Fibroblast of skin of scalp (primary cell): Measurements from ENCODE around the gene CHST15.

Experiments
- DNase-seq: peaks from one replicate; pipeline ENCODE4 v3.0.0-alpha.2; 2013

CHST15 gene

DNA sequence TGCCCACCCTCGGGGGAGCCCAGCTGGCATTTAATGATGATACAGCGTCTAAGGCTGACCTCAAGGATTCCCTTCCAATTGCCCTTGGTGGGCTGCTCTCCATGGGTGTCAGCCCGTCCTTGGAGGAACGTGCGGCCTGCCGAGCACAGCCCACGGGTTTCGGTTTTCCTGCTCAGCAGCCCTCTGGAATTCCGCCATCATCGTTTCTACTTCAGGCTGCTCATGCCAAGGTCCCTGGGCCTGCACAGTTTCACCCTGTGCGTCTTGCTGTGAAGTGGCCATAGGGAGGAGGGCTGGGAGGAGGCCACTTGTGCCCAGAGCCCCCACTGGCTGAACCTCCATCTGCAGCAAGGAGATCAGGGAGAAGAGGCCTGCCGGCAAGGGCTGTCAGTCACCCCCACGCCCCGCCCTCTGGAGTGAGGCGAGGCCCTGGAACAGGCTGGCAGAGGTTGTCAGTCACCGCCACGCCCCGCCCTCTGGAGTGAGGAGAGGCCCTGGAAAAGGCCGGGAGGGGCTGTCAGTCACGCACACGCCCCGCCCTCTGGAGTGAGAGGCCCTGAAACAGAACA is 82.8 kb downstream of the CHST15 start:
- DNase-seq, result no peak

DNA sequence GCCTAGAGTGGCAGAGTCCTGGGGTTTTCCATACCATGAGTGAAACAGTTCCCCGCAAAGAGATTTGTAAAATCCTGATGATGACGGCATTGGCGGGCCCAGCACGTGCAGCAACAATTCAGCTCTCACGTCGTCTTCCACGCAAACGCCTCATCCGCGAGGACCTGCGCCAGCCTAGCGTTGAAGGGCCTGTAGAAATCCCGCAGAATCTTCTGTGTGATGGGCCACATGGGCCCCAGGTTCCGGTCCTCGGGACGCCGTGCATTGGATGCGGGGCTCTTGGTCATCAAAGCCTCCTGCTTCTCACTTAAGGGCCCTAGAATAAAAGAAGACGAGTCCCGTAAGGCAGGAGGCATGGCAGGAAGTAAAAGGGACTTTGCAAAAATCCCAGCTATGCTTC is 83.4 kb downstream of the CHST15 start:
- no peak for DNase-seq

DNA sequence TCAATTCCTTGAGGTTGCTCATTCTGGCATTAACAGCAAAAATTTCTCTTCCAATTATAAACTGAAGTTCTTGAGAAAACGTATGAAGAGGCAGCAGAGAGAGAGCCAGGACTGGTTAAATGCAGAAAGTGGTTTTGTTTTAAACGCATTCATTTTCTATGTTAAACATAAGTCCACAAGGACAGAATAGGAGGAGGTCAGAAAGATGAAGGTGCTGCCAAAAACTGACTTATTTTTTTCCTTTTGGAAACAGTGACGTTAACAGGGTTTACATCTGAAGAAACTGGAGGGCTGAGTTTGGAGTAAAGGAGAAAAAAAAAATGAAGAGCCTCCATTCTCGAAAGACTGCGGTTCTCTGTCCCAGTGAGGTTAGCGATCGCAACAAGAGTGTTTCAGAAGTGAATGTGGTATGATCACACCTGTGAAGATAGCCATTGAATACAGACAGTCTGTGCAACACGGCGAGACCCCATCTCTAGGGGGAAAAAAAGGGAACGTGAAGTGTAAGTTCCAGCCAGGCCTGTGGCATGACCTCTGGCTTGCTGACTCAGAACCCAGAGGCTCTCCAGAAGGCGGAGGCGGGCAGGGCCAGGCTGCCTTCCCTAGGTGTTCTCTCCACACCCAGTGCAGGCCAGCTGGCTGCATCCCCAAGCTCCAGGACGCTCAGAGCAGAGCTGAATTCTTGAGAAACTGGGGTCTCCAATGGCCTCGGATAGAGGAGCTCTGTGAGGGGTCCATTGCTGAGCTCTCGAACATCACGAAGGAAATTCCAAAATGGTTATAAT is 84.0 kb downstream of the CHST15 start:
- no peak for DNase-seq

- DNase-seq, result no peak
Measured at GRCh38 chr10:124008681-124009080, 84.7 kb downstream of the CHST15 start.

DNA sequence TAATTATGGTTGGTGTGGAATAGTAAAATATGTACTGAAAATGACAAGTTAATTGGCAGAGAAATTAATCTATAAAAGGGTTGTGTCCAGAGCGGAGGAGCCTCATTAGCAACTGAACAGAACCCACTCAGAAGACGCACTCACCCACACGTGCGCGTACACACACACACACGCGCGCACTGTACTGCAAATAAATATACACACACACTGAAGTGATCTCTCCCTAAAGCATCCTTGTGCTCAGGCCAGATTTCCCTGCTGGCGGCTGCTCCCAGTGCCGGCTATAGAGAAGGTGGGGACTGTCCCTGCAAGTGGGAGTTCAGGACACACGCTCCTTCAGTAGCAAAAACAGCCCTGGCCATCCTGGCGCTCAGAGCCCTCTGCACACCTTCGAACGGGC is 85.2 kb downstream of the CHST15 start:
- DNase-seq, result no peak

GRCh38 chr10:124007773-124008145 is 85.6 kb downstream of the CHST15 start:
- DNase-seq, result no peak

DNA sequence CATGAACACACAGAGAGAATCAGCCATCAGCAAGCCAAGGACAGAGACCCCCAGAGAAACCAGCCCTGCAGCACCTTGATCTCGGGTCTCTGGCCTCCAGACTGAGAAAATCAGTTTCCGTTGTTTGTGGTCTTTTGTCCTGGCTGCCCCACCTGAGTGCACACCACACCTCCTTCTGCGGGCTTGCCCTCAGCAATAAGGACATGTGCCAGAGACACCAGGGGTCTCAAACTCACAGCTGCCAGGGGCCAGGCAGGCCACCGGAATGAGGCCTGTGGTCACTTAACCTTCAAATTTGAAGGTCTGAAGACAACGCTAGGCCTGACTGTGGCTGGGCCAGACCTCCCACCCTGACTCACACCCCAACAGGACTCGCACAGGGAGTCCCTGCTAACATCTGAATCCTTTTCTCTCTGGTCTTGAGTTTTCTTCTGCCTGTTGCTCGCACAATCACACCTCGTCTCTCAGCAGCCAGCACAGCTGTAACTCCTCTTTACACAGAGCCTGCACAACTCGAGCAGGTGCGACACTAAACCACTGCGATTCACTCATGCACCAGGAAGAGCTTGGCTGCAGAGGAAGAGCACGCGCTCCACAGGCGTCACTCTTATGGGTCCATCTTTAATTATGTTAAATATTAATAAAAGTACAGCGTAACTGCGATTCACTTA is 86.2 kb downstream of the CHST15 start:
- DNase-seq, result no peak

GRCh38 chr10:124006526-124006925 is 86.9 kb downstream of the CHST15 start:
- DNase-seq, result no peak

DNA sequence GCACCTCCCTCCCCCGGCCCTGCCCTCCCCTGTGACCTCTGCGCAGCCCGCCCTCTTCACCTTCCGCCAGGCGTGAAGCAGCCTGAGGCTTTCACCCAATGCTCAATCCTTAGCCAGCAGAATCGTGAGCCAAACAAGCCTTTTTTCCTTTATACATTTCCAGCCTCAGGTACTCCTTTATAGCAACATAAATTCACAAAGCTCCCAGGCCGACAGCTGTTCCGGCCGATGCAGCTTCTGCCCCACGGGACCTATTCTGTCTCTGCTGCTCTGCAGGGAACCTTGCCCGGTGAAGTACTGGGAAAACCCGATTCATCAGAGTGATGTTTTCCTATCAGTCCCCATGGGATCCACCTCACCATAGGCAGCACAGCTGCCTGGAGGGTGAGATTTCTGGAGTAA is 87.4 kb downstream of the CHST15 start:
- peak; percentile 11 for DNase-seq

DNA sequence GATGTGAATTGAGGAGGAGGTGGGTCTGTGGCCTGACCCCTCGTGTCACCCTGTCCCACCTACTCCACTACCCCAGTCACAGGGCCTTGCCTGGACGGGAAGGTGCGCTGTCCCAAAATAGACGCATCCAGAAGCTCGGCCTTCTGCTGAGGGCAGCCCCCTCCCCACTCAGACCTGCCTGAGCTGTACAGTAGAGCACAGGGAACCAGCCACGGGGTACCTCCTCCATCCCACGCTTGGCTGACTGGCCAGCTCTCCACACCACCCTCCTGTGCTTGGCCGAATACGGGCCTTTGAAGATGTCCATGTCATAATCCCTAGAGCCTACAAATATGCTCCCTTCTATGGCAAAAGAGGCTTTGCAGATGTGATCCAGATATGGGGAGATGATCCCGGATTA is 88.3 kb downstream of the CHST15 start:
- no peak for DNase-seq

DNA sequence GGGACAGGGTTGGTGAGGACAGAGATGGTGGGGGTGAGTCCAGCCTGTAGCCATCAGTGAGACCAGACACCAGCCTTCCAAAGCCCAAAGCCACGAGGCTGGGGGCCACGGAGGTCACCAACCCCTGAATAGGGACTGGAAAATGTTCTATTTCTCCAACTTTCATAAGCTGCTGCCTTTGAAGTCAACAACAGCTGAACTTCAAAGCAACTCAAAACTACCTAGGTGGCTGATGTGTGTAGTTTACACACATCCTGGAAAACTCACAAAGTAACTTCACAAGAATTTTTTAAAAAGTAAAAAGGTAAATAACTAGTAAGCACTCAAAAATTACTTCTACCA is 88.8 kb downstream of the CHST15 start:
- no peak for DNase-seq

DNA sequence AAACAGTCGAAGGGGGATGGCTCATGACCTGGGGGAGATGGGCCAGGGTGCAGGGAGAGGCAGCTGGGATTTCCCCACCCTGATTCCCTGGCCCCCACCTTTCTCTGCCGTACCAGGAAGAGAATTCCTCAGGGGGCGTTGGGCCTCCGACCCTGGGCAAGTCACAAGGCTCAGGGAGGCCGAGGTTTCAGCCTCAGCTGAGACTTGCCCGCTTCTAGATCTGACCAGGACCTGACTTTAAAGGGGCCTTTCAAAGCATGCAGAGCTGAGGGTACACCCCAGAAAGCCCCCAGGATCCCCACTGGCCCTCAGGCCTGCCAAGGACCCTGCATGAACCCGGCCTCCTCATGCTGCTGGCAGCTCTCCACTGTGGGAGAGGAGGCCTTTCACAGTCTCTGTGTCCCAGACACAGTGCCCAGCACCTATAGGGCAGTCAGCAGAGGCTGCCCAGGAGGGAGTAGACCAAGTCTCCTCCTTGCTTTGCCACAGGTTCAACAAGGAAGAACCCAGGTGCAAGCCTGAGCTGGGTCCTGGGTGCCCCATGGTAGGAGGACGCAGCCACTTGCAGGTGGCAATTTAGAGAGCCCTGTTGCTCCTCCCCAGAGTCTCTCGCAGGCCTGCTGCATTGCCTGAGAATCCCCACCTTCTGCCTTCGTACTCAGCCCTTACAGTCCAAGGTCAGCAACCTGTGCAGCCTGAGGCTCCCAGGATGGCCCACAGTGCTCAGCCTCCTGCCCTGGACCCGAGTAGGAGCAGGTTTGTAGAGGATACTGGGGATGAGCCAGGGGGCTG is 89.3 kb downstream of the CHST15 start:
- DNase-seq, result no peak

DNA sequence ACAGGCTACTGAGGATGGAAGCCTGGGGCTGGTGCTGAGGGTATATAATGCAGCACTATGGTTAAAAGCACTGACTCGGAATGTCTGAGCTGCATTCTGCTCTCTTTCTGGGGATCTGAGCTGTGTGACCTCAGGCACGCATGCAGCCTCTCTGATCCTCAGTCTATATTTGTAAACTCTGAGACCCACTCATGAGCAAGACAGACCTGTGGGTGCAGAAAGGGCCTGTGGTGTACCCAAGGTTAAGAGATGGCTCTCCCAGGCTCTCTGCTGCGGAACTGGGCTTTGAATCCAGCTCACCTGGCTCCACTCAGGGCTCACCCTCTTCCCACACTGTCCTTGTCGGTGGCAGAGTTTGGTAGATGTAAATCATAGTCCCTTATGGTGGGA is 89.9 kb downstream of the CHST15 start:
- DNase-seq, result no peak

- no peak for DNase-seq
Measured at GRCh38 chr10:124003070-124003419, 90.4 kb downstream of the CHST15 start.

GRCh38 chr10:124002391-124003069 is 90.9 kb downstream of the CHST15 start:
- no peak for DNase-seq

GRCh38 chr10:124001391-124002148 is 91.8 kb downstream of the CHST15 start:
- DNase-seq, result no peak

- peak; percentile 47 for DNase-seq
Measured at GRCh38 chr10:124000792-124001201, 92.6 kb downstream of the CHST15 start.

- DNase-seq, result no peak
Measured at GRCh38 chr10:123999956-124000615, 93.3 kb downstream of the CHST15 start.

DNA sequence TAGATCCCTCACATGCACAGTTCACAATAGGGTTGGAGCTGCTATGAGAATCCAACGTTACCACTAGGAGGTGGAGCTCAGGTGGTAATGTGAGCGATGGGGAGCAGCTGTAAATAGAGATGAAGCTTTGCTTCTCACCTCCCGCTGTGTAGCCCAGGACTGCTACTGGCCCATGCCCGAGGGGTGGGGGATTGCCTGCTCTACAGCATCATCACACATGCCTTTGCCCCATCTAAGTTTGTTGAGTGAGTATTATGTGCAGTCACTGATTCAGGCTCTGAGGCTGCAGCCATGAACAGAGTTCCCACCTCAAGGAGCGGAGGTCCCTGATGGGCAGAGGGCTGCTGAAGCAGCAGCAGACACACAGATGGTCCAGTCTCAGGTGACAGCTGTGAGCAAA is 94.1 kb downstream of the CHST15 start:
- DNase-seq, result no peak

DNA sequence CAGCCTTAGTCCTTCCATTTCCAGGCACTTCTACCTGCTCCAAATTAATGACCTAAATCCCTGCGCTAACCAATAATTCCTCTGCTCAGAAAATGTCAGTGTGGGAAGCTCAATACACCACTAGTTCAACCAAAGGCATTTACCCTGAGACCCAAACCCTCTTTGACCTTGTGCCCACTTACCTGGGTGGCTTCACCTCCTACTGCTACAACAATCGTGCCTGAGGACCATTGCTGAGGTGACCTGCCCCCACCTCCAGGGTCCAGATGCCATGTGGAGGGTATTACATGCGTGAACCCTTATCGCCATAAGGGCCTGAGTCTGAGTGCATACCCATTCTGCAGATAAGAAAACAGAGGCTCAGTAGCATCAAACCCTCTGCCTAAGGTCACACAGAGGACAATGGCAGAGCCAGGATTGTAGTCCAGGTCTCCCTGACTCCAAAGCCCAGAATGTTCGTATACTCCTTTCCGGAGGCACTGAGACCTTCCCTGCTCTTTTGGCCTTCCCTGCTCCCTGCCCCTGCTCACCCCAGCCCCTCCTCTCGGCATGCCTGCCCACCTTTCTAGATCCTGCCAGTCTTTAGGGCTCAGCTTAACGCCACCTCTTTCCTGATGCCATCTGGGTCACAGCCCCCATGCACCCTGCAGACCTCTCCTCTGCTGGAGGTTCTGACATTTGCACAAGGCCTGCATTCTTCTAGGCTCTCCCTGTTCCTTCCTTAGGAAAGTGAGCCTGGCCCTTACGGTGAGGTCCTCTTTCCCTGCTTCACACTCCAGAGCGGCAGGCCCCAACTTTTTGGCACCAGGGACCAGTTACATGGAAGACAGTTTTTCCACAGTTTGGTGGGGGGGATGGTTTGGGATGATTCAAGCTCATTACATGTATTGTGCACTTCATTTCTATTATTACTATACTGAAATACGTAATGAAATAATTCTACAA is 94.9 kb downstream of the CHST15 start:
- no peak for DNase-seq
